Erythroblast (primary cell): ENCODE measurements around the gene MAP1S.

Source experiments
- GATA1 ChIP-seq: IDR thresholded peaks from 2 replicates; pipeline ENCODE4 v1.6.1; 2011; ENCODE audit warnings: low read depth, mild to moderate bottlenecking, control low read depth, low read length, moderate library complexity
- POLR2A ChIP-seq: IDR thresholded peaks from 2 replicates; pipeline ENCODE4 v1.6.1; 2011; ENCODE audit warnings: mild to moderate bottlenecking, low read length

GRCh38 chr19:17727843-17728242, 8.6 kb downstream of the MAP1S start:
- TF ChIP-seq POLR2A, result no peak
- TF ChIP-seq GATA1, result no peak
